GM13977 (cell line): Measurements from ENCODE around the gene PCSK5.

Source experiments
- DNase-seq: peaks from one replicate; pipeline ENCODE4 v3.0.0; 2012; ENCODE audit warnings: low spot score
- CTCF ChIP-seq: IDR thresholded peaks from 2 replicates; pipeline ENCODE4 v1.5.1; 2012; ENCODE audit warnings: mild to moderate bottlenecking, control low read depth; ENCODE audit not compliant: insufficient read depth; ENCODE audit errors: extremely low read depth, missing control alignments
- in situ Hi-C: fragments of 300-500 bp; cut with MboI; formaldehyde crosslinking; loops from one replicate; pipeline ENCODE4 v1.12.0; 2022; ENCODE audit warnings: low sequenced_read_pairs, low pct_unique_long_range_greater_than_20kb, mixed read lengths, inconsistent platforms; ENCODE audit not compliant: unreplicated experiment

Gene PCSK5

GRCh38 chr9:76206821-76207220 is 316.3 kb downstream of the PCSK5 start:
- in situ Hi-C loops = no loop called here
- TF ChIP-seq CTCF = no peak
- DNase-seq = no peak

GRCh38 chr9:76213751-76214150 is 323.3 kb downstream of the PCSK5 start:
- no peak for DNase-seq
- in situ Hi-C loops = no loop called here
- TF ChIP-seq CTCF = no peak

GRCh38 chr9:76215066-76215465 is 324.6 kb downstream of the PCSK5 start:
- TF ChIP-seq CTCF = no peak
- no peak for DNase-seq
- in situ Hi-C loops = no loop called here

- TF ChIP-seq CTCF = no peak
- in situ Hi-C loops = no loop called here
- no peak for DNase-seq
These were observed 325.7 kb downstream of the PCSK5 start for GRCh38 chr9:76216161-76216649.

- DNase-seq = no peak
- TF ChIP-seq CTCF = no peak
- in situ Hi-C loops = no loop called here
These were observed 327.8 kb downstream of the PCSK5 start for GRCh38 chr9:76218117-76218885.

GRCh38 chr9:76218886-76219445 is 328.5 kb downstream of the PCSK5 start:
- TF ChIP-seq CTCF = no peak
- DNase-seq = no peak
- in situ Hi-C loops = no loop called here
